IMR-90 (cell line): Measurements from ENCODE around the gene POLR3E.

ENCODE experiments used
- CEBPB ChIP-seq: IDR thresholded peaks from 2 replicates; pipeline ENCODE4 v1.6.1; 2012; ENCODE audit warnings: low read depth, low read length, improper control_type of control experiment
- FOS ChIP-seq: fragments of 150-350 bp; IDR thresholded peaks from 2 replicates; pipeline ENCODE4 v1.6.1; 2016; ENCODE audit warnings: low read depth, low read length
- MAZ ChIP-seq: IDR thresholded peaks from 2 replicates; pipeline ENCODE4 v1.6.1; 2012; ENCODE audit warnings: low read depth, mild to moderate bottlenecking, low read length, improper control_type of control experiment, moderate library complexity, borderline replicate concordance
- NFE2L2 ChIP-seq: fragments of 150-350 bp; IDR thresholded peaks from 2 replicates; pipeline ENCODE4 v1.6.1; 2016; ENCODE audit warnings: low read depth, mild to moderate bottlenecking, low read length
- POLR2A ChIP-seq: IDR thresholded peaks from 2 replicates; pipeline ENCODE4 v1.6.1; 2012; ENCODE audit warnings: mild to moderate bottlenecking, low read depth, low read length
- RAD21 ChIP-seq: IDR thresholded peaks from 2 replicates; pipeline ENCODE4 v1.6.1; 2012; ENCODE audit warnings: low read length, improper control_type of control experiment
- RCOR1 ChIP-seq: IDR thresholded peaks from 2 replicates; pipeline ENCODE4 v1.6.1; 2012; ENCODE audit warnings: mild to moderate bottlenecking, low read length, improper control_type of control experiment; ENCODE audit not compliant: insufficient replicate concordance
- RFX5 ChIP-seq: IDR thresholded peaks from 2 replicates; pipeline ENCODE4 v1.8.0; 2012; ENCODE audit warnings: low read depth, mild to moderate bottlenecking, low read length, moderate library complexity
- SMC3 ChIP-seq: fragments of 150-350 bp; IDR thresholded peaks from 2 replicates; pipeline ENCODE4 v1.6.1; 2016; ENCODE audit warnings: low read depth, mild to moderate bottlenecking, antibody characterized with exemption, low read length, moderate library complexity
- TF ChIP-seq, protein P1 (sequence below): conservative IDR thresholded peaks from 2 replicates; pipeline ENCODE4 v1.5.1; 2012; ENCODE audit warnings: mild to moderate bottlenecking, low read depth, low read length, improper control_type of control experiment

DNA sequence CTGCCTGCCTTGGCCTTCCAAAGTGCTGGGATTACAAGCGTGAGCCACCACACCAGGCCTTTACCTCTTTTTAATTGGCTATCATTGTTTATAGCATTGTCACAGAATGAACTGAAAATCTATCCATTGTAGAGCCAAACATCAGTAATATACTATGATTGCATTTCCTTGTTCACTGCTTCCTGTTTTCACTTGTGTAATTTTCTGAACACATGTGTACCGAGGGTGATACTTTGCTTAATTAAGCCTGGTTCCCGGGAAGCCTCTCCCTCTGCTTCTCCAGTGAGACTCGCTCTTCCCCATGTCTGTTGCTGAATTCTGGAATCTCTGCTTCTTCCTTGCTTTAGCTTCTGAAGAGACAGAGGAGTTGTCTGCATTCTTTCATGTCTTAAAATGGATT is 33.1 kb downstream of the POLR3E start:
- TF ChIP-seq, protein P1, sequence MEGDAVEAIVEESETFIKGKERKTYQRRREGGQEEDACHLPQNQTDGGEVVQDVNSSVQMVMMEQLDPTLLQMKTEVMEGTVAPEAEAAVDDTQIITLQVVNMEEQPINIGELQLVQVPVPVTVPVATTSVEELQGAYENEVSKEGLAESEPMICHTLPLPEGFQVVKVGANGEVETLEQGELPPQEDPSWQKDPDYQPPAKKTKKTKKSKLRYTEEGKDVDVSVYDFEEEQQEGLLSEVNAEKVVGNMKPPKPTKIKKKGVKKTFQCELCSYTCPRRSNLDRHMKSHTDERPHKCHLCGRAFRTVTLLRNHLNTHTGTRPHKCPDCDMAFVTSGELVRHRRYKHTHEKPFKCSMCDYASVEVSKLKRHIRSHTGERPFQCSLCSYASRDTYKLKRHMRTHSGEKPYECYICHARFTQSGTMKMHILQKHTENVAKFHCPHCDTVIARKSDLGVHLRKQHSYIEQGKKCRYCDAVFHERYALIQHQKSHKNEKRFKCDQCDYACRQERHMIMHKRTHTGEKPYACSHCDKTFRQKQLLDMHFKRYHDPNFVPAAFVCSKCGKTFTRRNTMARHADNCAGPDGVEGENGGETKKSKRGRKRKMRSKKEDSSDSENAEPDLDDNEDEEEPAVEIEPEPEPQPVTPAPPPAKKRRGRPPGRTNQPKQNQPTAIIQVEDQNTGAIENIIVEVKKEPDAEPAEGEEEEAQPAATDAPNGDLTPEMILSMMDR = no peak
- no peak for TF ChIP-seq RAD21
- TF ChIP-seq NFE2L2 = no peak
- TF ChIP-seq FOS = no peak
- no peak for TF ChIP-seq POLR2A
- no peak for TF ChIP-seq RFX5
- no peak for TF ChIP-seq MAZ
- no peak for TF ChIP-seq SMC3
- no peak for TF ChIP-seq CEBPB
- no peak for TF ChIP-seq RCOR1
